Stomach (tissue), 4 donors: ENCODE results near the gene CPZ.

Experiments
- EP300 ChIP-seq: sonication (generic); formaldehyde crosslinking; IDR thresholded peaks from one replicate; pipeline ENCODE4 v1.6.1; 2017; ENCODE audit warnings: antibody characterized with exemption
- POLR2A ChIP-seq, 4 donors: fragments of 450-650 bp; IDR thresholded peaks; one replicate each; pipeline ENCODE4 v1.6.1; 2016; ENCODE audit warnings: antibody characterized with exemption in 4 of 4, control low read depth in 2 of 4, mild to moderate bottlenecking in 1 of 4, moderate library complexity in 1 of 4
- POLR2AphosphoS5 ChIP-seq, 3 donors: sonication (generic); formaldehyde crosslinking; IDR thresholded peaks; one replicate each; pipeline ENCODE4 v1.6.1; 2016; ENCODE audit warnings: antibody characterized with exemption in 3 of 3
- TF ChIP-seq, protein P1 (sequence below), 7 experiments: fragments of 450-650 bp in 4 of 7; fragments of 200-600 bp in 3 of 7; sonication (generic) in 3 of 7; IDR thresholded peaks; one replicate each; pipeline ENCODE4 v1.5.1; 2016 to 2019; ENCODE audit warnings: antibody characterized with exemption in 7 of 7, control low read depth in 2 of 7, mild to moderate bottlenecking in 1 of 7

DNA sequence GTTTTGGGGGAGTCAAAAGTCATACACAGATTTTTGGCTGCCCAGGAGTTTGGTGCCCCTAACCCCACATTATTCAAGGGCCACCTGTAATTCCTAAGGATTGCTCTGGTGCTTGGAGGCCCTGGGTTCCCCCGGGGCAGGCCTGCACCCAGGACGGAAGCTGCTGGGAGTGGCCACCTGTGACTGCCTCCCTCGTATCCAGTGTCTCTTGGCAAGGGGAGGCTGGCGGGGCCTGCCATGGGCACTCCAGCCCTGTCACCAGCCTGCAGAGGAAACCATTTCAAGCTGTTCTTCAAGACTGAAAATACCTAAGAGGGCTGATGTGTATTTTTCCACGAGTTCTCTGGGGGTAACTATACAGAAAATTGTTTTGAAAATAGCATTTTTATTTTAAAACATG is 36.8 kb upstream of the CPZ start:
- TF ChIP-seq, protein P1, sequence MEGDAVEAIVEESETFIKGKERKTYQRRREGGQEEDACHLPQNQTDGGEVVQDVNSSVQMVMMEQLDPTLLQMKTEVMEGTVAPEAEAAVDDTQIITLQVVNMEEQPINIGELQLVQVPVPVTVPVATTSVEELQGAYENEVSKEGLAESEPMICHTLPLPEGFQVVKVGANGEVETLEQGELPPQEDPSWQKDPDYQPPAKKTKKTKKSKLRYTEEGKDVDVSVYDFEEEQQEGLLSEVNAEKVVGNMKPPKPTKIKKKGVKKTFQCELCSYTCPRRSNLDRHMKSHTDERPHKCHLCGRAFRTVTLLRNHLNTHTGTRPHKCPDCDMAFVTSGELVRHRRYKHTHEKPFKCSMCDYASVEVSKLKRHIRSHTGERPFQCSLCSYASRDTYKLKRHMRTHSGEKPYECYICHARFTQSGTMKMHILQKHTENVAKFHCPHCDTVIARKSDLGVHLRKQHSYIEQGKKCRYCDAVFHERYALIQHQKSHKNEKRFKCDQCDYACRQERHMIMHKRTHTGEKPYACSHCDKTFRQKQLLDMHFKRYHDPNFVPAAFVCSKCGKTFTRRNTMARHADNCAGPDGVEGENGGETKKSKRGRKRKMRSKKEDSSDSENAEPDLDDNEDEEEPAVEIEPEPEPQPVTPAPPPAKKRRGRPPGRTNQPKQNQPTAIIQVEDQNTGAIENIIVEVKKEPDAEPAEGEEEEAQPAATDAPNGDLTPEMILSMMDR (IDR thresholded peaks at IDR 0.05): no peak
- TF ChIP-seq POLR2A (IDR thresholded peaks at IDR 0.05): no peak
- TF ChIP-seq EP300: no peak
- TF ChIP-seq POLR2AphosphoS5 (IDR thresholded peaks at IDR 0.05): no peak
